HG03095 (cell line): Measurements from ENCODE around the gene PANK4.

Experiments
- ATAC-seq: cut with Tn5 transposase; IDR thresholded peaks from one replicate; pipeline ENCODE4 v1.9.1; 2021; ENCODE audit warnings: moderate library complexity; ENCODE audit not compliant: unreplicated experiment

Gene PANK4

DNA sequence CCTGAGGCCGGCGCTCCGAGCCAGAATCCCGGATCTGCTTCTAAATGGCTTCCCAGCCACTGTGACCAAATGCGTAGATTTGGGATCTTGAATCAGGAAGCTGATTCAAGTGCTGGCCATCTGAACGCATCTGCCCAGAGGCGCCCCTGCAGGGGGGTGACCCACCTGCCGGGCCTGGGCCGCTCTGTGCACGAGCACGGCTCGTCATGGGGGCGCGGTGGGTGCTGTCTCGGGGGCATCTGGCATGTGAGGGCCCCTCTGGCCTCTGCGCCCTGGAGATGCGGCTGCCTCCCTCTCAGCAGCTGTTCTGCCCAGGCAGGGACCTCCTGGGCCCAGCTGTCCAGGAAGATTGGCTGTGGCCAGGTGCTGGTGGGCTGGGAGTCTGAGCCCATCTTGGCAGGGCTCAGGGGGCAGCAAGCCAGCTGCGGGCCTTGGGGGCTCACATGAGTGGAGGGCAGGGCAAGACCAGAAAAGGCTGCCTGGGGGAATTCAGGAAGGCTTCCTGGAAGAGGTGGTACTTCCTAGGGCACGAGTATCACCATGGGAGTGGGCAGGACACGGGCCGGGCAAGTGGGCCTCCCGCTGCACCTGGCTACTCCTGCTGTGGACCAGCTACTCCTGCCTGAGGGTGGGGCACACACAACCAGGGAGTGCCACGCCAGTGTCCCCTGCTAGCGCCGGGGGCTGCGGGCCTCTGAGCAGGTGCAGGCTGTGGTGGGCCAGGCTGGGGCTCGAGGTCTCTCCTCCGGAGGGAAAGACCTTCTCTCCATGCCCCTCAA is 25.2 kb downstream of the PANK4 start:
- ATAC-seq, result no peak

DNA sequence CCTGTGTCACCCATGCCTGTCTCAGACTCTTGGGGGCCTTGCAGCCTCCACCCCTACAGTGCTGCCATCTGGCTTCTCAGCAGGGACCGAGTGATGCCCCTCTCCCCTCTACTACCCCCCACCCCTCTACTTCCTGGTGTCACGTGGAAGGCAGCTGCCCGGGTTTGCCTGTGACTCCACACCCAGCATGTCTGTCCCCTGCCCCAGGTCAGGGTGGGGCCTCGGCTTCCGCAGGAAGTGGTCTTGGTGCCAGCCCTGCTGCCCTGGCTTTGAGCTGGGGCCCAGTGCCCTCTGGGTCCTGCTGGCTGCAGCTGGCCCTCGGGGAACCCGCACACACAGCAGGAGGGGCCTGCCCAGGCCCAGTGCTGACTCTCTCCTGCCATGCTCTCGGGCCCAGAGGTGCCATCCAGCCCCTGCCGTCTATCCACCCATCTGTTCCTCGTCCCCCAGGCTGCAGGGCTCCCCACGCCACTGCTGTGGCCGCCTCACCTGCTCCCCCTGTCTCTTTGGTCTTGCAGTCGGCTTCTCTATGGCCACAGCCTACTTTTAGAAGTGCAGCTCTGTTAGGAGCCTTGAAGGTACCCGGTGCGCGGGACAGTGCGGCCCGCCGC is 26.3 kb downstream of the PANK4 start:
- ATAC-seq, result no peak

DNA sequence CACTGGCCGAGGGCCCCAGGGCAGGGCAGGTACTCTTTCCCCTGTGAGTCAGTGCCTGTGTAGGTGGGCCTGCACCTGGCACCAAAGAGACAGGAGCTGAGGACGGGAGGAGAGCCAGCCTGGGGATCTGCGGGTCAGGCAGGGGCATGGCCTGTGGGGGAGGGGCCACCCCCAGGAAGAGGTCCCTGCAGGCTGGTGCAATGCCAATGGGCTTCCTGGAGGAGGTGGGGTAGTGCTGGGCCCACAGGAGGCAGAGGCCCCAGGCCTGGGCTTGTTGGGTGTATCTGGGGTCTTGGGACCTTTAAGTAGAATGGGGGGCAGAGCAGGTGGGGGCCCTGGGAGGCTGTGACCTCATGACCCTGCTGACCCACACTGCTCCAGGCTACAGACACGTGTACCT is 27.1 kb downstream of the PANK4 start:
- ATAC-seq, result no peak

DNA sequence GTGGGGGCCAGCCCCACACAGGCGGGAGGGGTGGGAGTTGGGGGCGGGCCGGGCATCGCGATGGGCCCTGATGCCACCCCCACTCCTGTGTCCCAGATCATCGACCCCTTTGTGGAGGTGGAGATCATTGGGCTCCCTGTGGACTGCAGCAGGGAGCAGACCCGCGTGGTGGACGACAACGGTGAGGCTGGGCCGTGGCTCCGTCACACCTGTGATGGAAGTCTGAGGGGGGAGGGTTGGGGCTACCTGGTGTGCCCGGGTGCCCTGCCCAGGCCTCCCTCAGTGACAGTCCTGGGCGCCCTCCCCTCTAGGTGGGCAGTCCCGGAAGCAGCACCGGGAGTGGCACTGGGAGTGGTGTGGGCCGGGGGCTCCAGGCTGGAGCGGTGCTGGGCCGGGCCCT is 27.7 kb downstream of the PANK4 start:
- ATAC-seq, result no peak

DNA sequence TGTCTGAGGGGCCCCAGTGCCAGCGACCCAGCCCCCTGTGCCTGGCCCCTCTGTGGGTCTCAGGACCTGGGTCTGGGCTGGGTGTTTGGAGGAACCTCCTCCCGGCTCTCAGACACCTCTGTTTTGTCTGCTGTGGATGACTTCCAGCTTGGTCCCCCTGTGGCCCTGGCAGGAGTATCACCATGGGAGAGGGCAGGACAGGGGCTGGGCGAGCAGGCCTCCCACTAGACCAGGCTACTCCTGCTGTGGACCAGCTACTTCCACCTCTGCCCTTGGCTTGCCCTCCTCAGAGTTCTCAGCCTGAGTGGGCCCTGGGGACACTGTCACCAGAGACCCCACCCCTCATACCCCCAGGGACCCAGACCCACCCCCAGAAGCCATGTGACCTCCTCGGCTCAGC is 28.5 kb downstream of the PANK4 start:
- no peak for ATAC-seq

DNA sequence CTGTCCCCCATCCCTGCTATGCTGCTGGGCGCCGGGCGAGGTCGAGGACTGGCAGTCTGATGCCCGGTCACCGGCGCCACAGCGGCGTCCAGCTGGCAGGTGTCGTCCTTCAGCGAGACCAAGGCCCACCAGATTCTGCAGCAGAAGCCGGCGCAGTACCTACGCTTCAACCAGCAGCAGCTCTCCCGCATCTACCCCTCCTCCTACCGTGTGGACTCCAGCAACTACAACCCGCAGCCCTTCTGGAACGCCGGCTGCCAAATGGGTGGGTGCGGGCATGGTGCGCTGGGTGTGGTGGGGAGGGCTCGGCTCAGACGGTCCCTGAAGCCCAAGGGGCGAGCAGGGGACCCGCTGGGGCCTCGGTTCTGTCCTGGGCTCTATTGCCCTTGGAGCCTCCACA is 29.6 kb downstream of the PANK4 start:
- ATAC-seq, result no peak

DNA sequence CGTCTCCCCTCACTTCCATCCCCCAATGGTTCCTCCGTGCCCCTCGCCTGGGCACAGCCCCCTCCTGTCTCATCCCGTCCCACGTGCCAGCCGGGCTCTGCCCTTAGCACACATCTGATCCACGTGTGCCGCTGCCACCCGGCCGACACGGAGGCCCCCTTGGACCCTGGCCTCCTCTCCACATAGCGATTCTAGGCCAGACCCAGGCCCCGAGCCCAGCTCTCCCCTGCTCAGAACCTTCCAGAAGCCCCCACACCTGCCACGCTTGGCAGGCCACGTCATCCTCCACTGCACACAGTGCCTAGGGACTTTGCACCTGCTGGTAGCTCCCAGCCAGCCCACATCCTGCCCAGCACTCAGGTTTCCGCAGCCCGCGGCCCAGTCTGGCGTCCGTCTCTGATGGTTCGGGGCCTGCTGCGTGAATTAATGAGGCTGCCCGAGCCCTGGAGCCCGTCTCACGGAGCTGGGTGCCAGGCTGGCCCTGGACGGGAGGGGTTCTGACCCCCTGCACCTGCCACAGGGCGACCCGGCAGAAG is 30.2 kb downstream of the PANK4 start:
- no peak for ATAC-seq

DNA sequence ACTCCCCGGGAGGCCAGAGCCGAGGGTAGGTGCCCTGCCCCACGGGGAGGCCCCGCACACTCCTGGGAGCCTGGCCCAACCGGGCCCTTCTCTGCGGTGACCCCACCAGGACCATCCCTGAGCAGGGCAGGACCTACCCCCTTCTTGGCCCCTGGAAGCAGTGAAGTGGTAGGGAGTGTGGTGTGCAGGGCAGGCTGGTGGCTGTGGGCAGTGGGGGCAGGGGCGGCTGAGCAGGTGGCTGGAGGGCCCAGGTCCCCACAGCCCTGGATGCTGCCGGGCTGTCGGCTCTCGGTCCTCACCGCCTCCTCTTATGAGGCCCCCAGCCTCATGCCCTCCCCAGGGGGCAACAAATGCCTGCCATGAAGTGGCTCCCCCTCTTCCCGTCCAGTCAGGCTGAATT is 30.9 kb downstream of the PANK4 start:
- ATAC-seq, result no peak

DNA sequence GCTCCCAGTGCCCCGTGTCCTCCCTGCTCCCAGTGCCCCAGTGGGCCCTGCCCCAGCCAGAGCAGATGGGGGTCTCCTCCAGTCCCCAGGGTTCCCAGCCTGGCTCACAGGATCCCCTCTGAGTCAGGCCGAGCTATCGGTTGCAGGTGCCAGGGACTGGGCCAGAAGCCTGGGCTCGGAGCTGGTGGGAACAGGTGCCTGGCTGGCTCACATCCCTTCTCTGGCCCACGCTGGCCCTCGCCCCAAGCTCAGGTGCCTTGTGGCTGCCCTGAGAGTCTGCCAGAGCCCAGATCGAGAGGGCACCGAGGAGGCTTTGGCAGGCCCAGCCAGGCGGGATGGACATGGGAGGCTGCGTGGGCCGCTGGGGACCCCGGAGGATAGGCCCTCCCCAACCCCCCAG is 31.4 kb downstream of the PANK4 start:
- no peak for ATAC-seq

DNA sequence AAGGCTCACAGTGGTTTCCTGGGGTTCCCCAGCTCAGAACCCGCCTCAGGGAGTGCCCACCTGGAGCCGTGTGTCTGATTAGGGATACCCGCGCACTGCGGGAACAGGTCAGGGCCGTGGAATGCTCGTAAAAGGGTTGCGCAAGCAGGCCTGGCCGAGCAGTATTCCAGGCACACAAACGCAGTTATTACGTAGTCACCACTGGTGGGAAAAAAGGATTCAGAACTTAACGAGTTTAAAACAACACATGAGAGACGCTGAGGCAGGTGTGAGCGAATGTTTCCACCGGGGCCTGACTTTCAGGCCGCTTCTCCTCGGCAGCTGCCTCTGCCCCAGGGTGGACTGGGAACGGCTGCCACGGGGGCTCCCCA is 32.1 kb downstream of the PANK4 start:
- ATAC-seq, result no peak

DNA sequence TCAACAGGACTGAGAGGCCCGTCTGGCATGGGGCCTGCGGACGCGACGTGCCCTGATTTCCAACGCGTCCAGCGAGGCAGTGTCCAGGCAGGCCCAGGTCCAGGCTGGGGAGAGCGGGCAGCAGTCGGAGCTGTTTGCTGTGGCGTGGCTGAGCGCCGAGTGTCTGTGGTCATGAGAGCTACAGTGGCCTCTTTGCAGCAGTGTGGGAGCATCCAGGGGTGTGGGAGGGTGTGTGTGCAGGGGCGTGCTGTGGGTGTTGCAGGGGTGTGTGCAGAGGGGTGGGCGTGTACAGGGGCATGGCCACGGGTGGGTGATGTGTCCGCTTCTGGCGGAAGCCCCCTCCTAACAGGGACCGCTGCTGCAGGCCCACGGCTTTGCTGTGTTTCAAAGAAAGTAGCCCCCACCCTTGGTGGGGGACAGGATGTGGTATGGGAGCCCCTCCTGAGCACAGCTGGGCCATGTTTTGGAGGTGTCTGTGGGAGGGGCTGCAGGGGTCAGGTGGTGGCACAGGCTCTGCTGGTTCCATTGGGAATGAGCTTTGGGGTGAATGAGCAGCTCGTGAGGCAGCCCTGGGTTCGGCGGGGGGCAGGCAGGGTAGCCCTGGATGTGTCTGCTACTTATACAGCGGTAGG is 32.6 kb downstream of the PANK4 start:
- ATAC-seq, result no peak

DNA sequence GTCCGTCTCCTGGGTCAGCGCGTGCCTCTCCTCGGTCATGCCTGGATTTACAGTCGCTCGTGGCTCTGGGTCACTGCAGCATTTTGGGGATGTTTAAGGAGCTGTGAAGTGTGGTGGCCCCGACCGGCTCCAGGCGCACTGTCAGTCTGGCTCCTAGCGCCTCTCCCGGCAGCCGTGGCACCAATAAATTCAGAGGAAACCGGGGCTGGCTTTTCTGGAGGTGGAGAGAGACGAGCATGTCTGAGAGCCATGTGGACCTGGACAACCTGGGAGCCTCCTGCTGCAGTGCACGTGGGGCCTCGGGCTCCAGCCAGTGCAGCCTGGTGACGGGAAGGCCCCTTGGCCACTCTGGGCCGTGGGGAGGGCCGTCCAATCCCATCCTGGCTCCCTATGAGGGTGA is 33.2 kb downstream of the PANK4 start:
- no peak for ATAC-seq

DNA sequence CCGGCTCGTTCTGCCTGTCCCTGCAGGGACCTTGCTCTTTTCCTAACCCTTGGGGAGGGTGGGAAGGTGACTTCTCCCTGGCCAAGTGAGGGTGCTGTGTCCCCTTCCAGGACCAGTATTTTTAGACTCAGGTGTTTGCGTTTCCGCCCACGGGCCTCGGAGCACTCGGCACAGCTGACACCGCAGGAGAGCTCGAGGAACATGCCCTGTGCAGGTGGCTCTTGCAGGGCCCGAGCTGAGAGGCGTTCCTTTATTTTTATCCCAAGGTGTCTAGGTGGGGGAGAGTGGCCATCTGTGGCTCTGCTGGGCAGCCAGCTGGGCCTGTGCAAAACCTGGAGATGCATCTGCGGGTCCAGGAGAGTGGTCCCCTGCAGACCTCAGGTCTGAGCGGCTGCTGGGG is 34.3 kb downstream of the PANK4 start:
- ATAC-seq, result no peak

DNA sequence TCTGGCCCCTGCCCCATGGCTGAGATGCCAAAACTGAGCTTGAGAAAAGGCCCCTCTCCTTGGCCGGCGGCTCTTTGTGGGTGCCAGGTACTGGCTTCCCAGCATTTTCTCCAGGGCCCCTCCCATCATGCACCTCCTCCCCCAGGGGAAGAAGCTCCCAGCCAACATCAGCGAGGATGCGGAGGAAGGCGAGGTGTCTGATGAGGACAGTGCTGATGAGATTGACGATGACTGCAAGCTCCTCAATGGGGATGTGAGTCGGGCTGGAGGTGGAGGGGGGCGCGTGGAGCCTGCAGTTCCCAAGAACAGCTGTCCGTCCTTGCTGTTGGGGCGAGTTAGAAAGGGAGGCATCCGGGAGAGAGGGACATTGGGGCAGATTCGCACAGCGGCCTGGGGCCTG is 36.8 kb downstream of the PANK4 start:
- ATAC-seq, result no peak

DNA sequence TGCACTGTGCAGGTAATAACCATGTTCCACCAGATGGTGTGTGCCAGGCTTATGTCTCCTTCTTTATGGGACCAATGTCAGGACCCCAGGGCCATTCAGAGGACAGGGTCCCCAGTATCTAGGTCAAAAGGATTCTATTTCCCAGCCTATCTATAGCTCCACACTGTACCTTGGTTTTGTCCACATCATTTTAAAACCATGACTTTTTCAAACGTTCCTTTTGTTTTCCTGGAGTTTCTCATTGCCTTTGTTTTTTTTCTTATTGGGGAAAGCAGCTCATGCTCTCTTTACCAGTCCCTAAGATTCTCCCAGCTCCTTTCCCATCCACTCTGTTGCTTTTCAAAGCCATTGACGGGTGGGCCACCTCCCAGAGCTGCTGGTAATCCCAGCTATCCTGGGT is 37.7 kb downstream of the PANK4 start:
- no peak for ATAC-seq

DNA sequence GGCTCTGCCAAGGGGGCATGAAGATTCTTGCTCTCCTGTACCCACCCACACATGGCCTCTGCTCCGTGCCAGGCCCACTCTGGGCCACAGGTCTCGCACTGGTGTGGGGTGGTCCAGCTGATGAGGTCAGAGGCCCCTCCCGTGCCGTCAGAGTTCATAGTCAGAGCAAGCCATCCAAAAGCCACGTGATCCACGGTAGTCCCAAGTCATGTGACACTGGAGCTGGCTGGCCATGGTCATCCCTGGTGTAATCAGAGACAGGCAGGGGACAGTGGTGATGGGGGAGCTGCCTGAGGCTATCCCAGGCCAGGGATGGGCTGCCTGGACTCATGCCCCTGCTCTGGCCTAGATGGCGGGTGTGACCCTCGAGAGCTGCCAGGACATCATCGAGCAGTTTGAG is 39.8 kb downstream of the PANK4 start:
- no peak for ATAC-seq

DNA sequence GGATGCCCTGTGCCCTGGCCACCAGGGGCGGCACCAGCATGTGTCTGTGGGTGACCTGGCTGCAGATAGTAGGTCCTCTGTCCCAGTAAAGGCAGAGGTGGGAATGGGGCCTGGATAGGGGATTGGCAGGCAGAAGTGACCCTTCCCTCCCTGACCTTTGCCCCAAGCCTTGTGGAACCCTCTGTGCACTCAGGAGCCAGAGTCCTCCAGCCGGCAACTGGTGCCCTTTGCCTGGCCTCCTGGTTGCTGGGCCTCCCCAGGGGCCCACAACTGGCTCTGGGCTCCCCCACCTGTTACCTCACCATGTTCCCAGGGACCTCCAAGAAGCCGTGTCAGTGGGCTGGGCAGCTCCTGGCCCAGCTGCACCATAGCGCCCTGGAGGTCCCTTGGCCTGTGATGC is 40.4 kb downstream of the PANK4 start:
- ATAC-seq, result no peak

DNA sequence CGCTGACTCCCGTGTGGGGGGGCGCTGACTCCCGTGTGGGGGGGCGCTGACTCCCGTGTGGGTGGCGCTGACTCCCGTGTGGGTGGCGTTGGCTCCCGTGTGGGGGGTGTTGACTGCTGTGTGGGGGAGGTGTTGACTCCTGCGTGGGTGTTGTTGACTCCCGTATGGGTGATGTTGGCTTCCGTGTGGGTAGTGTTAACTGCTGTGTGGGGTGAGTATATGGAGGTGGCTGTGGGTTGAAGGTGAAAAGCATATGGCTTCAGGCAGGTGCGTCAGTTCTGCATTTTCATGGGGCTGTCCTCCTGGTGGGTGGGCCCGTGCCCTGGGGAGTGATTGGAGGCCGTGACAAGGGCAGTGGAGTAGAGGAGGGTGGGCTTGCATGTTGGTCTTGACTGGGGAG is 42.4 kb downstream of the PANK4 start:
- no peak for ATAC-seq

DNA sequence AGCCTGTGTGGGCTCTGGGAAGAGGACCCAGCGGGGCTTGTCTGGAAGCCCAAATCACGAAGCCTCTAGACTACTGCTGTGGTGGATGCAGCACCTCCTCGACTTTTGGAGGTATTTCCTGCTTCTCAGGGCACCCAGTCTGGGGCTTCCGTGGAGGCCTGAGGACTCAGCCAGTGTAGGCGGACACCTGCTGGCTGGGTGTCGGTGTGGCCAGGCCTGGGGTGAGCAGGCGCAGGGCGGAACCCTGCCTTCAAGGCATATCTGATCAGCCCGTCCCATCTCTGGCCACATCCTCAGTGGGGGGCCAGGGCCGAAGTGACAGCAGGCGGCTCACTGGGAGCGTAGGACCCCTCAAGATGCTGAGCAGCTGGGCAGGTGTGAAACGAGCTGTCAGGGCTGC is 43.4 kb downstream of the PANK4 start:
- ATAC-seq, result no peak

DNA sequence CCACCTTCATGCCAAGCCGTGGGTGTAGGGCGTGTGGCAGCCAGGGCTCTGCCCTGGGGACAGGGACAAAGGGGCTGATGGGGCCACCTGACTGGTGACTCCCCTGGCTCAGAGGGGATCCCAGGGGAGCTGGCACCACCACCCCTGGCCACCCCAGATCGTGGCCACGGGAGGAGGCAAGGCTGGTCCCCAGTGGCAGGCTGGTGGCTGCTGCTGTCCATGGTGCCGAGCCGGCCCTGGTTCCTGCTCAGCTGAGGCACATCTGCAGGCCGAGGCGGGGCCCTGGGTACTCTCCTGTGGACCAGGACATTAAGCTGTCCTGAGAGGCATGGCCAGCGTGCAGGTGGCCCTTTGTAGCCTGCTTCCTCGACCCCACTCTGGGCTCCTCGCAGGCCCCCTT is 43.8 kb downstream of the PANK4 start:
- ATAC-seq, result no peak

DNA sequence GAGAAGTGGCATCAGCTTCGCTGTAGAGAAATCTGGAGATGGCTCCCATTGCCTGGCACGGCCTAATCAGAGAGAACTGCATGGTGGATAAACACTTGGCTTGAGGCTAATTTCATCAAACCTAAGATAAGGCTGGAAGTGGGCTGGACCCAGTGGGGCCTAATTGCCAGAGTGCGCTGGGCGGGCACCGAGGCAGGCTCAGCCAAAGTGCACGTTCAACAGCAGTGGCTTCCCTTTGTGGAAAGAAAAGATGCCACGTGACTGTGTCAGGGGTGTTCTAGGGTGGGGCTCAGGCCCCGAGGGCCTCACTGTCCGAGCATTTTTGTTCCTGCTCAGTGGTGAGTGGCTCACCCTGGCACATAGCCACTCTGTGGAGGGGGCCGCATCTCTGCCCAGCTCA is 44.5 kb downstream of the PANK4 start:
- no peak for ATAC-seq

DNA sequence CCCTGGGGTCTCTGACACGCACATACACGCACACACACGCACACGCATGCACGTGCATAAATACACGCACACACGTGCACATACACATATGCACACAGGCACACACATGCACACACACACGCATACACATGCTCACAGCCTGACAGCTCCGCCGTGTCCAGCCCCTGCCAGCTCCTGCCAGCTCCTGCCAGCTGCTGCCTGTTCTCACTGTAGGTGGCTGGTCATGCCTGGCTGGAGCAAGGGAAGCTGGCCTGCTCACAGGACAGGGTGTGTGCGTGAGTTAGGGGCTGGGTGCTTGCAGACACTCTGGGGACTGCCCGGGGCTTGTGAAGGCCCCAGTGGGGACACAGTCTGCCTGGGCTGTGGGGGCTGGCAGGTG is 45.4 kb downstream of the PANK4 start:
- ATAC-seq, result no peak
